GM12878 (cell line): Measurements from ENCODE around the gene TPCN2. TPM values are rescaled to one million over a fixed set of nuclear protein-coding genes. Genes with fewer than 3 reads are reported as not detected.

ENCODE experiments used
- ATAC-seq: fragments of 200-7000 bp; cut with Tn5 transposase; 3 replicates; pipeline ENCODE4 v1.9.1; 2020; ENCODE audit warnings: mild to moderate bottlenecking, moderate library complexity
- BruUV-seq: library from RNA; stranded (reverse); fragments of 400-500 nt; replicated peaks from 2 replicates; lab custom pipeline; 2021; lab: Mats Ljungman, UMichigan
- CTCF ChIA-PET: fragments of 300-600 bp; sonication (Branson Sonifier 250); formaldehyde crosslinking; extraction: SDS; loops from one replicate; lab custom pipeline; 2021; ENCODE audit warnings: inconsistent platforms; lab: Yijun Ruan, JAX
- POLR2A ChIA-PET: fragments of 350-600 bp; formaldehyde crosslinking; extraction: SDS; loops from one replicate; lab custom pipeline; 2021; ENCODE audit warnings: inconsistent platforms; lab: Charles Lee
- RAD21 ChIA-PET: fragments of 300-600 bp; sonication (Branson Sonifier 250); formaldehyde crosslinking; loops from one replicate; lab custom pipeline; 2023; ENCODE audit warnings: antibody characterized with exemption; ENCODE audit not compliant: unreplicated experiment; lab: Charles Lee
- SMC1A ChIA-PET: fragments of 300-600 bp; sonication (Branson Sonifier 250); formaldehyde crosslinking; loops from one replicate; lab custom pipeline; 2023; ENCODE audit not compliant: unreplicated experiment, uncharacterized antibody; lab: Charles Lee
- DNase-seq: peaks from one replicate; pipeline ENCODE4 v3.0.0-alpha.2; 2011; ENCODE audit warnings: low read depth, low spot score
- FAIRE-seq: peaks from 3 replicates; lab custom pipeline; 2011; peaks lifted over from hg19 to GRCh38; lab: Jason Lieb, UNC
- H2AFZ ChIP-seq: 2 replicates; pipeline ENCODE4 v1.6.0; 2011; ENCODE audit warnings: low read depth, low read length, control low read depth; ENCODE audit not compliant: control insufficient read depth
- H3K27ac ChIP-seq: 2 replicates; pipeline ENCODE4 v1.5.1; 2011; ENCODE audit warnings: control low read depth; ENCODE audit not compliant: control insufficient read depth, insufficient read depth
- H3K27me3 ChIP-seq, 2 experiments: replicated peaks in 1 of 2; 2 replicates each; pipeline versions ENCODE4 v1.6.0 to v1.6.1; 2011; ENCODE audit warnings: low read length in 1 of 2; ENCODE audit not compliant: control insufficient read depth in 2 of 2, insufficient read depth in 2 of 2
- H3K36me3 ChIP-seq, 2 experiments: 2 replicates each; pipeline ENCODE4 v1.5.1; 2011; ENCODE audit warnings: low read length in 1 of 2; ENCODE audit not compliant: control insufficient read depth in 2 of 2, insufficient read depth in 2 of 2
- H3K4me1 ChIP-seq: 2 replicates; pipeline ENCODE4 v1.6.1; 2011; ENCODE audit warnings: mild to moderate bottlenecking, low read length, moderate library complexity, mixed read lengths; ENCODE audit not compliant: control insufficient read depth, insufficient read depth
- H3K4me2 ChIP-seq: 2 replicates; pipeline ENCODE4 v1.6.0; 2011; ENCODE audit warnings: control low read depth; ENCODE audit not compliant: control insufficient read depth, insufficient read depth
- H3K4me3 ChIP-seq: fragments of 200-600 bp; sonication (generic); 2 replicates; pipeline ENCODE4 v1.5.1; 2016
- H3K79me2 ChIP-seq: 2 replicates; pipeline ENCODE4 v1.6.0; 2011; ENCODE audit warnings: low read length; ENCODE audit not compliant: control insufficient read depth, insufficient read depth
- H3K9ac ChIP-seq: 2 replicates; pipeline ENCODE4 v1.8.0; 2011; ENCODE audit warnings: low read length, control low read depth, mixed read lengths; ENCODE audit not compliant: control insufficient read depth, insufficient read depth
- H3K9me3 ChIP-seq: replicated peaks from 3 replicates; pipeline ENCODE4 v1.5.1; 2011; ENCODE audit warnings: mild to moderate bottlenecking, low read length; ENCODE audit not compliant: control insufficient read depth, insufficient read depth
- H4K20me1 ChIP-seq: 2 replicates; pipeline ENCODE4 v1.6.0; 2011; ENCODE audit not compliant: control insufficient read depth, insufficient read depth
- CEBPZ ChIP-seq: fragments of 150-350 bp; IDR thresholded peaks from 2 replicates; pipeline ENCODE4 v1.6.1; 2016; ENCODE audit warnings: low read depth, low read length
- ETV6 ChIP-seq, 2 experiments: fragments of 450-650 bp in 1 of 2; IDR thresholded peaks in 1 of 2; conservative IDR thresholded peaks in 1 of 2; 2 replicates each; pipeline ENCODE4 v1.6.1; 2014; ENCODE audit warnings: antibody characterized with exemption in 1 of 2, borderline replicate concordance in 1 of 2, low read depth in 1 of 2, mild to moderate bottlenecking in 1 of 2, moderate library complexity in 1 of 2
- HDAC6 ChIP-seq: fragments of 200-600 bp; sonication (generic); IDR thresholded peaks from one replicate; pipeline ENCODE4 v1.8.0; 2017; ENCODE audit warnings: antibody characterized with exemption; ENCODE audit not compliant: unreplicated experiment
- IRF4 ChIP-seq: IDR thresholded peaks from 2 replicates; pipeline ENCODE4 v1.6.1; 2011; ENCODE audit warnings: low read depth, low read length
- NRF1 ChIP-seq: conservative IDR thresholded peaks from 2 replicates; pipeline ENCODE4 v1.6.1; 2011; ENCODE audit warnings: mild to moderate bottlenecking, low read depth, low read length, improper control_type of control experiment
- RELB ChIP-seq: fragments of 450-650 bp; IDR thresholded peaks from 2 replicates; pipeline ENCODE4 v1.6.1; 2017; ENCODE audit warnings: low read depth, mild to moderate bottlenecking, moderate library complexity
- RFX5 ChIP-seq: IDR thresholded peaks from 2 replicates; pipeline ENCODE4 v1.6.1; 2011; ENCODE audit warnings: low read depth, low read length, improper control_type of control experiment
- SIN3A ChIP-seq: IDR thresholded peaks from 2 replicates; pipeline ENCODE4 v1.6.1; 2012; ENCODE audit warnings: low read depth, low read length, improper control_type of control experiment
- WRNIP1 ChIP-seq: IDR thresholded peaks from 2 replicates; pipeline ENCODE4 v1.6.1; 2011; ENCODE audit warnings: low read depth, low read length, improper control_type of control experiment, borderline replicate concordance
- ZNF592 ChIP-seq: fragments of 450-650 bp; IDR thresholded peaks from 2 replicates; pipeline ENCODE4 v1.6.1; 2017; ENCODE audit warnings: mild to moderate bottlenecking, moderate library complexity
- WGBS: methylation state at CpG from one replicate; pipeline ENCODE4 v1.1.6; 2016; ENCODE audit warnings: low lambda C conversion rate; ENCODE audit not compliant: insufficient replicate concordance, insufficient coverage; ENCODE audit errors: missing lambda C conversion rate; 5-methylcytosine and 5-hydroxymethylcytosine counted together
- in situ Hi-C: fragments of 300-500 bp; cut with MboI; formaldehyde crosslinking; loops from 9 replicates; pipeline ENCODE4 v1.14.3; 2018; ENCODE audit warnings: mixed read lengths
- intact Hi-C: fragments of 100-400 bp; cut with micrococcal nuclease; formaldehyde crosslinking; loops from one replicate; pipeline ENCODE4 v1.14.2; 2022; ENCODE audit not compliant: unreplicated experiment
- polyA plus RNA-seq, 11 experiments: library from polyadenylated mRNA; depleted of rRNA in 4 of 11; unstranded in 6 of 11; stranded (reverse) in 5 of 11; fragments of >200 nt; fragmentation: Nextera tagmentation in 4 of 11; fragmentation: Illumina TruSeq in 1 of 11; extraction: Ambion mirVana in 4 of 11; extraction: Trizol in 1 of 11; gene quantifications; 1 replicate in 1 of 11; 2 replicates in 10 of 11; pipeline versions ENCODE4 v1.2.1 to v1.2.3, GENCODE V29; 2011 to 2016; ENCODE audit warnings: inconsistent platforms in 2 of 11, missing spikeins in 2 of 11, low read depth in 1 of 11
- total RNA-seq, 4 experiments: library from RNA; depleted of rRNA in 3 of 4; stranded (reverse); fragments of >200 nt in 3 of 4; fragmentation: Illumina TruSeq in 1 of 4; extraction: Trizol in 1 of 4; gene quantifications; 2 replicates each; pipeline versions ENCODE4 v1.2.1 to v1.2.3, GENCODE V29; 2013 to 2021

TPCN2 gene
- total and polyA plus RNA-seq, 10 of the 15 experiments (the other 5 are each of a cell fraction or from before 2014, with no cell fraction given): 1.7 to 18.4 (median 8.4) TPM

- ATAC-seq (no peak), DNase-seq (no peak), FAIRE-seq (no peak)
- Histone ChIP-seq H3K79me2 (peaks cover 60% of the 10 kb centered on the region), H3K27me3 (no peaks in the 10 kb centered on the region), H3K27ac (peak overlapping the region; percentile 68), H3K4me3 (no peak overlapping the region), H2AFZ (no peak overlapping the region), H3K9me3 (no peaks in the 10 kb centered on the region), H3K9ac (no peak overlapping the region), H3K4me1 (peaks cover 52% of the 10 kb centered on the region), H3K36me3 (peaks cover 5 to 13% of the 10 kb centered on the region in 2 experiments), H3K4me2 (no peak overlapping the region), H4K20me1 (no peaks in the 10 kb centered on the region; the same call in 1 of the 2 replicates)
- RAD21 ChIA-PET: no interaction called here
- SMC1A ChIA-PET: no interaction called here
- POLR2A ChIA-PET: no interaction called here
- in situ Hi-C loops (no loop called here), intact Hi-C loops (loop anchor here (5.0 to 10.0 kb wide), 2 partner anchors 151 to 209 kb away; partner anchors contain the start of genes CPT1A, IGHMBP2 and MRPL21)
- WGBS: 87% methylated on average over 34 of the region's 35 CpGs
- no TSS peak for BruUV-seq
- CTCF ChIA-PET: no interaction called here
- TF ChIP-seq RELB (no peak), ETV6 (conservative IDR thresholded peaks at IDR 0.05 in 1 of 2, IDR thresholded peaks at IDR 0.05 in 1 of 2; ENCODE audit: borderline replicate concordance in 1 of 2, low read depth in 1 of 2) (no peak), WRNIP1 (no peak), NRF1 (no peak), ZNF592 (no peak), IRF4 (no peak), SIN3A (no peak), RFX5 (no peak), CEBPZ (no peak), HDAC6 (no peak)
Measured at GRCh38 chr11:69053546-69054396, 5.0 kb downstream of the TPCN2 start.
